LNCaP clone FGC (cell line): Measurements from ENCODE around the gene BMPER.

Experiments
- DNase-seq: peaks from one replicate; pipeline ENCODE4 v3.0.0-alpha.2; 2011; ENCODE audit warnings: low read depth
- H3K4me3 ChIP-seq: 2 replicates; pipeline ENCODE4 v1.5.1; 2011; ENCODE audit warnings: mild to moderate bottlenecking, low read depth, low read length, control low read depth
- TF ChIP-seq, protein P1 (sequence below): IDR thresholded peaks from 2 replicates; pipeline ENCODE4 v1.5.1; 2012; ENCODE audit warnings: mild to moderate bottlenecking; ENCODE audit not compliant: control insufficient read depth, insufficient read depth; ENCODE audit errors: extremely low read depth

Gene BMPER

DNA sequence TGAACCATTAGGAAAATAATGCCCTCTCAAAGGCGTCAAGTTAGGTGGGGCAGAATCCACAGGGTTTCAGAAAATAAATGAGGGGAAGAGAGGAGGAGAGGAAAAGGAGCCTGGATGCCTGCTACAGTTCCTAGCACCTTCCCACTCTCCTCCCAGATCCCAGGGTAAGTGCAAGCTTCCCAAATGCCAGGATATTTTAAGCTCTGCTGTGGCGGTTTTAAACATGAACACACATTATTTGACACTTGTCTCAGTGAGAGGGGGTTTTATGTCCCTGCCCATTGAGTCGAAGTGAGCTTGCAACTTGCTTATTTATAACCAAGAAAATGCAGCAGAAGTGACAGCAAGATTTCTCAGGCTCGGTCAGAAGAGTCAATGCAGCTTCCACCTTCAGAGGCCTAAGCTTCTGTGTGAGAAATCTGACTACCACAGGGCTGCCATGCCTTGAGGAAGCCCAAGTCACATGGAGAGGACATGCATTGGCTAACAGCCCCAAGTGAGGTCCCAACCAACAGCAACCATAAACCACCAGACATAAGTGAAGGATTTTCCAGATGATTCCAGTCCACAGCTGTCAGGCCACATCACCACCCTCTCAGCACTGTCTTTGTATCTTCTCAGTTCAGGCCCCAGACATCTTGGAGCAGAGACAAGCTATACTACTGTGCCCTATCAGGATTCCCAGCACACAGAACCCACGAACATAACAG lies 17.9 kb upstream of the BMPER start:
- TF ChIP-seq, protein P1, sequence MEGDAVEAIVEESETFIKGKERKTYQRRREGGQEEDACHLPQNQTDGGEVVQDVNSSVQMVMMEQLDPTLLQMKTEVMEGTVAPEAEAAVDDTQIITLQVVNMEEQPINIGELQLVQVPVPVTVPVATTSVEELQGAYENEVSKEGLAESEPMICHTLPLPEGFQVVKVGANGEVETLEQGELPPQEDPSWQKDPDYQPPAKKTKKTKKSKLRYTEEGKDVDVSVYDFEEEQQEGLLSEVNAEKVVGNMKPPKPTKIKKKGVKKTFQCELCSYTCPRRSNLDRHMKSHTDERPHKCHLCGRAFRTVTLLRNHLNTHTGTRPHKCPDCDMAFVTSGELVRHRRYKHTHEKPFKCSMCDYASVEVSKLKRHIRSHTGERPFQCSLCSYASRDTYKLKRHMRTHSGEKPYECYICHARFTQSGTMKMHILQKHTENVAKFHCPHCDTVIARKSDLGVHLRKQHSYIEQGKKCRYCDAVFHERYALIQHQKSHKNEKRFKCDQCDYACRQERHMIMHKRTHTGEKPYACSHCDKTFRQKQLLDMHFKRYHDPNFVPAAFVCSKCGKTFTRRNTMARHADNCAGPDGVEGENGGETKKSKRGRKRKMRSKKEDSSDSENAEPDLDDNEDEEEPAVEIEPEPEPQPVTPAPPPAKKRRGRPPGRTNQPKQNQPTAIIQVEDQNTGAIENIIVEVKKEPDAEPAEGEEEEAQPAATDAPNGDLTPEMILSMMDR = no peak
- H3K4me3 ChIP-seq = no peak overlapping the region
- no peak for DNase-seq

DNA sequence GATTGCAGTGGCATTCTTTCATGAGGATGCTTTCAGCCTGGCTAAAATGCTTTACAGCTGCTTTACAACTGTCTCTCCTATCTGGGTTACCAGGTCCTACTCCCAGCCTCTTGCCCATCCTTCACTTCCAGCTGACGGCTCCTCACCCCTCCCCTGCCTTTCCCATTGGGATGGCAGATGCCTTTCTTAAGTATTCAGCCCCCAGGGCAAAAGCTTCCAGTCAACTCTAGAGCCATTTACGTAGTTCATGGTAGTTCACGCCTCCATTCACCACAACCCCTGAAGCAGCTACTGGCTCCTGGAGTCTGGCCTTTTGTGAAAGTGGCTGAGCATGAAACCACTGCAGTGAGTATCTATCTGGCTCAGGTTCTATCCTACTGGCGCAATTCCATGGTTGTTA lies 17.2 kb upstream of the BMPER start:
- no peak for DNase-seq
- H3K4me3 ChIP-seq = no peak overlapping the region
- TF ChIP-seq, protein P1 = no peak

DNA sequence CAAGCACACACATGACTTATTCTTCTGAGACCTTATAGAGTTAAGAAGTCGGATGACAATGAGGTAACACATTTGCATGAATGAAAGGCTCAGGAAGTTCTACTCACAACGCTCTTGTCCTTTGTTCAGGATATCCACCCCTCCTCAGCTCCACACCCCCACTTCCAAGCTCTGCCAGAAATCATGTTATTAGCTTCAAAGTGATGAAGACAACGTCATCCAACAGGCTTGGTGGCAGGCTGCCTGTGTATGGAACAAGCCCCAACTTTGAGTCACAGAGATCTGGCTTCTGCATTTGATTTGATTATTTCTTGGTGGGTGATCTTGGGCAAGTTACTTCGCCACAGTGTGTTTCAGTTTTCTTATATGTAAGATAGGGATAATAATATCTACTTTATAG lies 12.4 kb upstream of the BMPER start:
- H3K4me3 ChIP-seq = no peak overlapping the region
- TF ChIP-seq, protein P1 = no peak
- DNase-seq = no peak

DNA sequence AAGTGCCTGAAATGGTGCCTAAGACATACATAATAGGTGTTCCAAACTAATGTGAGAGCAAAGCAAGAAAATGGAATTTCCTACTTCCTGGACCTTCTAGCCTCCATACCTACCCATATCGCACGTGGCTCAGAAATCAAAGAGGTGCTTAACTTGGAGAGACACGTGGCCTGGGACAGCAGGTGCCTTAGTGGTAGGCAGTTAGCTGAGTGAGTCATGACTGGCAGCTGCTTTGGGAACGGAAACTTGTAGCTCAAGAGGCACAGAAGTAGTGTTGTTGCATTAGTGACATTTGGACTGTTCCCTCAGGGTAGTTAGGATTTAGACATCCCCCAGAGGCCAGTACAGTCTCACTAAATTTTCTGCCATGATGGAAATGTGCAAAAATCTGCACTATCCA lies 12.0 kb upstream of the BMPER start:
- no peak for DNase-seq
- no peak overlapping the region for H3K4me3 ChIP-seq

DNA sequence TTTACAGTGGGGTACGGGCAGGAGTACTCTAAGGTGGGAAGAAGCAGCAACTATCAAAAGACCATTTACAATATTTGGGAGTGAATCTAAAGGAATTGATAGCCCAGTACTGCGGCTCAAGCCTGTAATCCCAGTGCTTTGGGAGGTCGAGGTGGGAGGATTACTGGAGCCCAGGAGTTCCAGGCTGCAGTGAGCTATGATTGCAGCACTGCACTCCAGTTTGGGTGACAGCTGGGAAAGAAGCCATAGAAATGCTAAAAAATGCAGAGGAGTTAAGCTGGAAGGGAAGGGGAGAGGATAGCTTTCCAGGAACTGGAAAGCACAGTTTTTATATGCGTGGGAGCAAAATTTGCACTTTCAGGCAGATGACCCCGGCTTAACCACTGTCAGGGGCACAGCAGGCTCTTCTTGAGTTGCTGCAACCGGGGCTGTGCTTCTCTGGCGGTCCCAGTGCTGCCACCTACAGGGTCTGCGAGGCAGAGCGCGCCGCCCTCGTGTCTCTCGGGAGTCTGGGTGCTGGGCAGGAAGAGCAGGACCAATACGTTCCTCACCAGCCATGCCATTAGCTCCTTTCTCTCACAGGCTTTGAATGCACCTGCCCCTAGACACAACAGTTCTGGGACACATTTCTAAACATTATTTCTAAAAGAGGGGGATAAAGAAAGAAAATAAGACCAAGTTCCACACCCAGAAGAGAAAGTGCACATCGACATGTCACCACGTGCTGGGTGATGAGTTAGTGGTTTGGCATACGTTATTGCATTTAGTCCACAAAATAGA lies 10.1 kb upstream of the BMPER start:
- no peak overlapping the region for H3K4me3 ChIP-seq
- TF ChIP-seq, protein P1 = peak; percentile 92
- DNase-seq = peak; percentile 15

More for the DNA sequence above, 12.0 kb upstream of the BMPER start:
- TF ChIP-seq, protein P1 = no peak

DNA sequence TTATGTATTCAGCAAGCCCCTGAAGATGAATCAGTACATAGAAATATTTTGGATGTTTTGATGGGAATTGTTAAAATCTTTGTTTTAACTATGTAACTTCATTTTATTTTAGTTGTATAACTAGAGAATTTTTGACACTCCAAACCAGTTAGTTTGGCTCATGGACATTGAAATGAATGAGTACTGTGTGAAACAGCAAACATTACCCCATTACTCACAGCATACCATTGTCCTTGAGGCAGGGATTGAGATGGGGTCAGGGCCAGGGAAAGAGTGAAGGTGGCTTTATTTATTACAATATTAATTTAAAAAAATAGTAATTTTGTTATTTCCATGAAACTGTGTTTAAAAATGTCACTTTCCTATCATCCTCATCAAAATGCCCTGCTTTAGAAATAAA lies 4.8 kb upstream of the BMPER start:
- no peak for DNase-seq
- TF ChIP-seq, protein P1 = no peak

More for the DNA sequence above, 4.8 kb upstream of the BMPER start:
- H3K4me3 ChIP-seq = no peak overlapping the region
